Right lobe of liver (tissue), 6 donors: ENCODE results near the gene ATG7. TPM values are rescaled to one million over a fixed set of nuclear protein-coding genes. Genes with fewer than 3 reads are reported as not detected.

Source experiments
- ATAC-seq, 4 donors: fragments of 200-7000 bp; cut with Tn5 transposase; one replicate each; pipeline ENCODE4 v1.9.1; 2020; ENCODE audit warnings: mild to moderate bottlenecking in 4 of 4, moderate library complexity in 4 of 4
- DNase-seq, 3 donors: peaks; one replicate each; pipeline ENCODE4 v3.0.0-alpha.2; 2020
- H3K27ac ChIP-seq, 3 donors: fragments of 200-600 bp; one replicate each; pipeline ENCODE4 v1.8.0; 2022
- H3K27me3 ChIP-seq, 2 donors: fragments of 200-600 bp; one replicate each; pipeline ENCODE4 v1.8.0; 2022
- H3K36me3 ChIP-seq, 4 donors: fragments of 200-600 bp; sonication (generic) in 1 of 4; one replicate each; pipeline versions ENCODE4 v1.5.1 to v1.8.0; 2017 to 2022; ENCODE audit warnings: control low read depth in 1 of 4
- H3K4me1 ChIP-seq, 4 donors: fragments of 200-600 bp; sonication (generic) in 1 of 4; one replicate each; pipeline versions ENCODE4 v1.5.1 to v1.8.0; 2017 to 2022; ENCODE audit warnings: control low read depth in 1 of 4
- H3K4me3 ChIP-seq, 3 donors: fragments of 200-600 bp; one replicate each; pipeline ENCODE4 v1.8.0; 2022
- H3K9me3 ChIP-seq, 4 donors: fragments of 200-600 bp; sonication (generic) in 1 of 4; one replicate each; pipeline versions ENCODE4 v1.5.1 to v1.8.0; 2017 to 2022; ENCODE audit warnings: control low read depth in 1 of 4
- POLR2A ChIP-seq: fragments of 450-650 bp; IDR thresholded peaks from one replicate; pipeline ENCODE4 v1.6.1; 2017; ENCODE audit warnings: antibody characterized with exemption, mild to moderate bottlenecking
- WGBS: methylation state at CpG from one replicate; pipeline ENCODE4 v1.1.6; 2018; ENCODE audit warnings: low coverage, low lambda C conversion rate; ENCODE audit not compliant: insufficient coverage; ENCODE audit errors: missing lambda C conversion rate; 5-methylcytosine and 5-hydroxymethylcytosine counted together
- intact Hi-C, 2 donors: fragments of 100-400 bp; cut with DNase I; formaldehyde crosslinking; loops; one replicate each; pipeline versions ENCODE4 v1.11.2 to v1.14.1; 2022
- total RNA-seq, 6 experiments: library from RNA; depleted of rRNA in 2 of 6; stranded (reverse); fragments of >200 nt in 2 of 6; fragmentation: NEBNext Ultra II Directional in 3 of 6; extraction: Animal tissue kit (Norgen Biotek cat#: 25700) in 3 of 6; gene quantifications; one replicate each; pipeline versions ENCODE4 v1.1.0 to v1.2.4, GENCODE V29; 2016 to 2023
- TF ChIP-seq, protein P1 (sequence below), 4 donors: fragments of 200-600 bp in 3 of 4; fragments of 450-650 bp in 1 of 4; IDR thresholded peaks; one replicate each; pipeline versions ENCODE4 v1.5.1 to v1.8.0; 2016 to 2022; ENCODE audit warnings: antibody characterized with exemption in 4 of 4, mild to moderate bottlenecking in 2 of 4
- donor health status: DM: no; HTN: yes; CAD: no.
- donor health status: DM: no; HTN: no; CAD: no.
- donor health status: DM: no; HTN: no; CAD: no.
- donor health status: DM: no; HTN: yes; CAD: no.
- donor health status: DM: no; HTN: yes; CAD: no.

ATG7 gene
- total RNA-seq, 6 experiments from 2014 or later: 13.6 to 21.1 (median 15.8) TPM

- ATAC-seq (peak; percentile 83 to 89 (median 87)), DNase-seq (peak; percentile 69 to 80 (median 75))
- Histone ChIP-seq H3K4me1 (no peaks in the 10 kb centered on the region), H3K27ac (no peak overlapping the region), H3K36me3 (no peaks in the 10 kb centered on the region), H3K27me3 (no peaks in the 10 kb centered on the region), H3K4me3 (no peak overlapping the region), H3K9me3 (no peaks in the 10 kb centered on the region)
- no peak for TF ChIP-seq POLR2A
- TF ChIP-seq, protein P1, sequence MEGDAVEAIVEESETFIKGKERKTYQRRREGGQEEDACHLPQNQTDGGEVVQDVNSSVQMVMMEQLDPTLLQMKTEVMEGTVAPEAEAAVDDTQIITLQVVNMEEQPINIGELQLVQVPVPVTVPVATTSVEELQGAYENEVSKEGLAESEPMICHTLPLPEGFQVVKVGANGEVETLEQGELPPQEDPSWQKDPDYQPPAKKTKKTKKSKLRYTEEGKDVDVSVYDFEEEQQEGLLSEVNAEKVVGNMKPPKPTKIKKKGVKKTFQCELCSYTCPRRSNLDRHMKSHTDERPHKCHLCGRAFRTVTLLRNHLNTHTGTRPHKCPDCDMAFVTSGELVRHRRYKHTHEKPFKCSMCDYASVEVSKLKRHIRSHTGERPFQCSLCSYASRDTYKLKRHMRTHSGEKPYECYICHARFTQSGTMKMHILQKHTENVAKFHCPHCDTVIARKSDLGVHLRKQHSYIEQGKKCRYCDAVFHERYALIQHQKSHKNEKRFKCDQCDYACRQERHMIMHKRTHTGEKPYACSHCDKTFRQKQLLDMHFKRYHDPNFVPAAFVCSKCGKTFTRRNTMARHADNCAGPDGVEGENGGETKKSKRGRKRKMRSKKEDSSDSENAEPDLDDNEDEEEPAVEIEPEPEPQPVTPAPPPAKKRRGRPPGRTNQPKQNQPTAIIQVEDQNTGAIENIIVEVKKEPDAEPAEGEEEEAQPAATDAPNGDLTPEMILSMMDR (IDR thresholded peaks at IDR 0.05): peak; percentile 40 to 90 (median 88)
- WGBS: 40% methylated on average over 8 of the region's 8 CpGs
- intact Hi-C loops: no loop called here
Observed at GRCh38 chr3:11236588-11237461, 35.4 kb upstream of the ATG7 start.

GRCh38 chr3:11238060-11238459 lies 34.1 kb upstream of the ATG7 start:
- intact Hi-C loops: no loop called here
- Histone ChIP-seq H3K27me3 (no peaks in the 10 kb centered on the region), H3K36me3 (no peaks in the 10 kb centered on the region), H3K4me3 (no peak overlapping the region), H3K27ac (no peak overlapping the region), H3K4me1 (no peaks in the 10 kb centered on the region), H3K9me3 (no peaks in the 10 kb centered on the region)
- 70% methylated on average over 3 of the region's 3 CpGs for WGBS
- DNase-seq (no peak), ATAC-seq (no peak)
- TF ChIP-seq, protein P1 (IDR thresholded peaks at IDR 0.05): no peak
- no peak for TF ChIP-seq POLR2A

GRCh38 chr3:11238880-11239279 lies 33.3 kb upstream of the ATG7 start:
- DNase-seq (no peak), ATAC-seq (no peak)
- no peaks in the 10 kb centered on the region for H3K36me3 ChIP-seq
- H3K9me3 ChIP-seq: no peaks in the 10 kb centered on the region
- H3K4me1 ChIP-seq: no peaks in the 10 kb centered on the region
- intact Hi-C loops: no loop called here
- H3K4me3 ChIP-seq: no peak overlapping the region
- no peaks in the 10 kb centered on the region for H3K27me3 ChIP-seq
- no peak overlapping the region for H3K27ac ChIP-seq
- 36% methylated on average over 1 of the region's 1 CpG for WGBS
- TF ChIP-seq, protein P1 (IDR thresholded peaks at IDR 0.05): no peak
- no peak for TF ChIP-seq POLR2A

DNA sequence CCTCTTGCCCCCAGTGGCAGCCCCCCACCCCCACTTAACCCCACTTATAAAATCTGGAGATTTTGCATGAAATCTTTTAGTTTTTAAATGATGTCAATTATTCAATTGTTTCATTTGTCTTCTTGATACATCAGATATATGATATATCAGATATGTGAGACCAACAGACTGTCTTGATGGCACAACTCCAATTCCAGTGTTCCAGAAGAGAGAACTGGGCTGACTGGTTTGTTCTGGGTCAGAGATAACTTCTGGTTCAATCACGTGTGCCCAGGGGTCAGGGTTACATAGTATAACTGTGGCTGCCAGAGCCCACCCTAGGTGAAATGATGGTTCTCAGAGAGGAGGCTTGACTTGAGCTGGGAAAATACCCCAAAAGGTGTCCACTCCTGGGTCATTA lies 32.4 kb upstream of the ATG7 start:
- Histone ChIP-seq H3K36me3 (no peaks in the 10 kb centered on the region), H3K9me3 (no peaks in the 10 kb centered on the region), H3K4me3 (no peak overlapping the region), H3K27me3 (no peaks in the 10 kb centered on the region), H3K27ac (no peak overlapping the region), H3K4me1 (no peaks in the 10 kb centered on the region)
- 10% methylated on average over 1 of the region's 1 CpG for whole genome bisulfite sequencing
- DNase-seq: no peak
- intact Hi-C loops: no loop called here
- ATAC-seq: no peak
- TF ChIP-seq, protein P1 (IDR thresholded peaks at IDR 0.05): no peak
